Measurements from ENCODE around the gene GLI2.

Gene GLI2

DNA sequence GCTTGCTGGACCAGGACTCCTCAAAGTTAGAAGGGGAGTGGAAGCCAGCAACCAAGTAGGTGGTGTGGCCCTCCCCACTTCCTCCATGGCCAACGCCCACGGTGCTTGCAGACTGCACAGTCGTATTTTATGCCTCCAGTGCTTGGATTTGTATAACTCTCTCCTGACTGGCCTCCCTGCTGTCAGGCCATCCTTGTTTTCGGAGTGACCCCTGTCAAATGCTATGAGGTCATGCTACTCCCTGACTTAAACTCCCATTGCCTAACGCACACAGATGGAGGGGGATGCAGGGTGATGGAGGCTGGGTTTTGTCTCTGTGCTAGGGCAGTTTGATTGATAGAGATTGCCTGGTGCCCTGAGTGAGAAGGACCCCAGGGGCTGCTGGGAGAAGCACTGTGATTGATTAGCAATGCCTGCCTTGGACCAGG, 36.1 kb downstream of the GLI2 start:
- no peak for DNase-seq

DNA sequence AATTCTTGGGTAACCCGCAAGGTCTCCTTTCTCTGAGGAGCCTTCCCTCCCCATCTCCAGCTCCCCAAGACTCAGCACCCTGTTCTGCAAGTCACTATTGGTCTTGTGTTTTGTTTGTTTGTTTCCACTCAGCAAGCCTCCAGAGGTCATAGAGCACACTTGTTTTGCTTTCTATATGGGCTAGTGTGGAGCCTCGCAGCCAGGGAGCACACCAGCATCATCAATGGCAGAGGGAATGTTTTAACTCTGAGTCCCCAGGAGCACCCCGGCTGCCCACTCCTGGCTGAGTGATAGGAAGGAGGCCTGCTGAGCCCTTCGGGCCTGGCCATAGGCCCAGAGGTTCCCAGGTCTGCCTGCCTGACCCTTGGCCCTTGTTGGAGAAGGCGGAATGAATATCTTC, 36.6 kb downstream of the GLI2 start:
- no peak for DNase-seq

DNA sequence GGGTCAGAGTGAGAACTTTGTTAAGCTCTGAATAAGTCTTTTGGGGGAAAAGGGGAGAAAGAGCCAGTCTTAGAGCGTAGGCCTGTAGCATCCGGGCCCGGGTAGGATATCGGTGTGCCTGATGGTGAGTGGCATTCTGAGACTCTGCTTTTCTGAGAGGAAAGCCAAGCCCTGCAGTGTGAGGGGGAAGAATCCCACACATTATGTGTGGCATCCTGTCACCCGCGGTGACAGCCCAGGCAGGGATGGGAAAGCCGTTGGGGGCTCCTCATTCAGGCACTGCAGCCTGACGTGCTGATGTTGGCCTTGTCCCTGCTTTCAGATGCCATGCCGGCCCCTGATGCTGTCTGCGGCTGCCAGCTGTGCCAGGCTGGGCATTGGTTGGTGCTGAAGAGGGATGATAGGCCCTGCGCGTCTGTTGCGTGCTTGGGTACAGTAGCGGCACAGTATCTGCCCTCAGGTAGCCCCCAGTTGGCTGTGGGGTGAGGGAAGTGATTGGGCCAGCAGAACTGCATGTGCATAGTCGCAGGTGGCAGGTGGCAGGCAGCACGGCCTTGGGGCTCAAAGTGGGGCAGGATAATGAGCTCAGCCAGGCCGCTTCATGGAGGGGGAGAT, 37.6 kb downstream of the GLI2 start:
- no peak for DNase-seq

DNA sequence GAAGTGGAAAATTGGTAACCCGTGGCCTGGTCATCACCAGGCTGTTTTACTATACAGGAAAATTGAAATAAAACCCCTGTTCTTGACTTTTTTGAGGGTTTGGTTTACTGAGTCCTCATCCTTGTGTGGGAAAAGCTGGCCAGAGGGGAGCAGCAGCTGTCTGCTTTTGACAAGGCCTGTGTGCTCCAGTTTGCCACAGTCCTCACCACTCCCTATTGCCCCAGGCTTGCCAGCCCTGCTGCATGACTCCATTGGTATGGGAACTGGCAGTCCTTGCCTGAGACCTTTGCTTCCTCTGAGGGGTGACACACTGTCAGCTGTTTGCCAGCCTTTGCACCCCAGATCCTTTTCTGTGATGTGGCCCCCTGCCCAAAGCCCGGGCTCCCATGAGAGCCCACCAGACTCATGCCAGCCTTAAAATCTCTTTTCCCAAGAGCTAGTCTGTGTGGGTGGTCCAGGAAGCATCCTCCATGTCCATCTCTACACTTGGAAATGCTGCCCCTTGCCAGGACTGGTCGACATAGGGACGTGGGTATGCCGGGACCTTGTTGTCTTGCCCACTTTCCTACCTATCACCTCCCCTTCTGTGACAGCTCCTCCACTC, 39.0 kb downstream of the GLI2 start:
- DNase-seq, result no peak

DNA sequence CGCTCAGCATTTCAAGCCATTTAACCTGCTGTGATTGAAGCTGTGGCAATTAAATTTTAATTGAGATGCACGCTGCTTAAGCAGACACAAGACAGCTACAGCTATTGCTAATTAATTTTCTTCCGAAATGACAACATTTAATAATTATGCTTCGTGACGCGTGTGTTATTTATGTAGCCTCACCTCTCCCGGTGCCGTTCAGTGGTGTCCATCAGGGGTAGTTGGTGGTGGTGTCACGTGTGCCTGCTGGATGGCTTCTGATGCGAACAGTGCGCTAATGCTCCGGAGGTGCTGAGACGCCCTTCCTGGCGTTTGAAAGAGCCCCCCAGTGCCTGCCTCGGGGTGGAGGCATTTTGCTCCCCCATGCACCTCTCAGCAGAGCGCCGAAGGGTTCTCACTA, 39.5 kb downstream of the GLI2 start:
- DNase-seq, result no peak

DNA sequence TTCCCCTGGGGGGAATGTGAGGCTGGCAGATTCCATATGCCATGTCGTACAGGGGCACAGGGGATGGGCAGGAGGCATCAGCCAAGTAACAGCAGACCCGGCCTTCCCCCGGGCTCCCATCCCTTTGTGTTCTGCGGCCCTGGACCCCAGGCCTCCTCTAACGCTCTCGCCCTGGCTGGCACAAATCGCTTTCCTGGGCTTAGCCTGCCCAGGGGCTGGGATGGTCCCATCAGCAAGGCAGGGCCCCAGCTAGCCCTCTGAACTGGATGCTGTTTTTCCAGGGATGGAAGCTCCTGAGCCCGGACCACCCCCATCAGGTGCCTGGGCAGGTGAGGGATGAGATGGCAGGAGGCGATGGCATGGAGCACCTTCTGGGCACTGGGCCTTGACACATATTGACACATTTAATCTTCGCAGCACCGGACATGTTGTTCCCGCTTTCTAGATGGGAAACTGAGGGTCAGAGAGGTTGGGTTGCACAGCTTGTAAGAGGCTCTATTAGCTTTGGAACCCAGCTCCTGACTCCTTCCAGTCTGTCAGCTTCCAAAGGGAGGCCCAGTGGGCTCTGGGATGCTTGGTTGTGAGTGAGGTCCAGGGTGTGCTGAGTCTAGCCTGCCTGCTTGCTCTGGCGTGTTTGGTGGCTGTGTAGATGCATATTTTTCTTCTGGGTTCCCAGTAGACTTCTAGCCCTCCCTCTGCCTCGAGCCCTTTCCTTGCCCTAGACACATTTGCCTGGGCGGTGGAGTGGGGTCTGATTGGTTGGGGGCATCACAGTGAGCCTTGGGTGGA, 40.3 kb downstream of the GLI2 start:
- no peak for DNase-seq

DNA sequence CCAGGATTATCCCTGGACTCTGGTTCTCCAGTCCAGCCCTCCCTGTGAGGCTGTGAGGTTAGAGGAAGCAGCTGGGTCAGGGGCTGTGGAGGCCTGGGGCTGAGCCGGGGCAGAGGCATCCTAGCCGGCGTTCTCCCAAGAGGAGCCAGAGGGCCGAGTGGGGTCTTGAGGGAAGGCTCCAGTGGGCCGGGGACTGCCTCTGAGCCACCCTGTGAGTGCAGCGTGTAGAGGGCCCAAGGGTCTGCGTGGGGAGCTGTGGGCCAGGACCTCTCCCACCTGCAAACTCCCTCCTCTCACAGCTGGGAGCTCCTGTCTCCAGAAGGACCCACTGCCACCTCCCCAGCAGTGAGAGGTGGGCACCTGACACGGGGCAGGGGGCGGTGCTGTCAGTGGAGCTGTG, 41.0 kb downstream of the GLI2 start:
- no peak for DNase-seq

DNA sequence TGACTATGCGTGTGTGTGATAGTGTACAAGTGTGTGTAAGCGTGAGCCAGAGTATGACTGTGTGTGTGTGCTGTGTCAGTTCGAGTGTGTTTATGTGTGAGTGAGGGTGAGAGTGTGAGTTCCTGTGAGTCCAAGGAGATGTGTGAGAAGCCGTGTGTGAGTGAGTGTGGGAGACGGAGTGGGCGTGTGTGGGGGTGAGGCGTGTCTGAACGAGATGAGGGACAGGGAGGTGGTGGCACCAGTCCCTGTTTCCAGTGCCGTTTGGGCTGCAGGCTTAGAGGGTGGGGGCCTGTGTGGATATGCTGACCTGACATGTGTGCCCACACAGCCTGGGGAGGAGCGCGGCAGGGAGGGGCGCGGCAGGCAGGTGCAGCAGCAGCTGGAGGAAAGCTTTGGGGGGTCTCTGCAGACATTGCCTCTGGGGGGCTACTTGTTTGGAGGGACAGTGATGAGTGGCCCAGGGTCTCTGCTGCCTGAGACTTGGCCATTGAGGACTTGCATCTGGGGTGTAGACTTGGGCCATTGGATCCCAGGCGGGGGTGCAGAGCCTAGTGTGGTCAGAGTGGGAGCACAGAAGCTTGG, 41.6 kb downstream of the GLI2 start:
- DNase-seq, result no peak

DNA sequence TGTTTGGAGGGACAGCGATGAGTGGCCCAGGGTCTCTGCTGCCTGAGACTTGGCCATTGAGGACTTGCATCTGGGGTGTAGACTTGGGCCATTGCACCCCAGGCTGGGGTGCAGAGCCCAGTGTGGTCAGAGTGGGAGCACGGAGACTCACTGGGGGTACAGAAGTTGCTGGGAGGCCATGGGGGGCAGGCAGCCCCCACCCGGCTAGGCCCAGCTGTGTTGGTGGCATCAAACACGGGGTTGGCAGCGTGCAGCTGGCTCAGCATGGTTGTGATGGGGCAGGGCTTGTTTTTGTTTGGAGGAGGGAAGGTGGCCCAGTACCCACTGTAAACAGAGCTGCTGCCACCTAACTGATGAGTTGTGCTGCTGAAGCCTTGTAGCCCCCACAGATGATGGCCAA, 42.1 kb downstream of the GLI2 start:
- no peak for DNase-seq

DNA sequence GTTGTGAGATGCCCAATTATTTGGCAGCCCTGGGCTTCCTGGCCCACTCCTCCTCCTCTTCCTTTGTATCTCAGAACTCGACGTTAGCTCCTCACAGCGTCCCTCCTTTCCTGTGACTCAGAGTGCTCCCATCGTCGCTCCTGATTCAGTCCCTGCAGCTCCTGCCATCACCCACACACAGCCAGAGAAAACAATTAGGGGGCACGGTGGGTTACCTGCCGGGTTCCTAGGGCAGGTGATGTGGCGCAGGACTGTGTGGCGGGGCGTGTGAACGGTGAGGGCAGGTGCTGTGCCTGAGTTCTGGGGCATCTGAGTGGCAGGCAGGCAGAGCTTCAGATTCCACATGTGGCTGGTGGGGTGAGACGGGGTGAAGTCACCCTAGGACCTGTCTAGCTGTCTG, 42.6 kb downstream of the GLI2 start:
- DNase-seq, result no peak

DNA sequence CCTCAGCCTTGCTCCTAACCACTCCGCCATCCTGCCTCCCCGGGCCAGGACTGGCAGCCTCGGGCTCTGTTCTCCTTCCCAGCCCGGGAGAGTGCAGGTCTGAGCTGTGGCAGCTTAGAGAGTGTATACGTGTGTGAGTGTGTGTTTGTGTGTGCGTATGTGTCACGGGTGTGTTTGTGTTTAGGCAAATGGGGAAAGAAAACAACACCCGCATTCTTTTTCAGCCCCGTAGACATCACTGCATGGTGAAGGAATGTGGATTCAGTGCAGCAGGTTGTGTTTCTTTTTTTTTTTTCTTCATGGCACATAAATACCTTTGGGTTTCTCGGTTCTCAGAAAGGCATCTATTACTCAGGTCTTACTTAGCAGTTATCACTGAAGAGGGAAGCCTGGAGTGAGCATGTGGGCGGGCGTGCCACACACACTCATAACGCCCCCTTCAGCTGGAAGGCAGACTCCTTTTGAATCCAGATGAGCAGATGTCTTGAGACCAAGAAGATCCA, 44.2 kb downstream of the GLI2 start:
- no peak for DNase-seq

DNA sequence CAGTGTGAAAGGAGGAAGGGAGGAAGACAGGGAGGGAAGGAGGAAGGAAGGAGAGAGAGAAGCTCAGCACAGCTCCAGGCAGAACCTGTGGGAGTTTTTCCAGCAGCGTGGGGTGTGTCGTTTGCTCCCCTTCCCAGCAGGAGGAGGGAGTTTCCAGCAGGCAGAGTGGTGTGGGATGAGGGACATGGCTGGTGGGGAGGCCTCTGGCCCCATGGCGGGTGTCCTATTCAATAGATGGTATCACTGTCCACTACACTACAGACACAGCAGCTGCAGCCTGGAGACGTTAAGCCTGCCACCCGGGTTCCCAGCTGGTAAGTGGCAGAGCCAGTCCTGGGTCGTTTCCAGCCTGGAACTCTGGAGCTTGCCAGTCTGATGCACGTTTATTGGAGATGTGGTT, 44.7 kb downstream of the GLI2 start:
- no peak for DNase-seq

DNA sequence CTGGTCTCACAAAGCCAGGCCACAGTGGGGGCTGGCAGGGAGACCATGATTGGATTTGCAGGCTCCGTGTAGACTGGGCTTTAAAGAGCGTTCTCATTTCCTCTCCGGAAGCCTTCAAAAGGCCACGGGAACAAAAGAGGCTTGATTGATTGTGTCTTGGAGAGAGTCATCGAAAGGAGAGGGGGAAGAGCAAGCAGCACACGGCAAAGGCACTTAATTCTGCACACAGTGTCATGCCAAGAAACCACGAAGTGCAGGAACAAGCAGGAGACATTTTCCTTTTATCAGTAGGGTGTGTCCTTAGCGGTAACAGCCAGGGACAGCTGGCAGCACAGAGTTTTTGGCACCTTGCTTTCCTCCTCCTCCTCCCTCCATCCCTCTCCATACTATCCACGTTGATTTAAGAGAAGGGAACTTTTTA, 47.7 kb downstream of the GLI2 start:
- DNase-seq, result no peak

DNA sequence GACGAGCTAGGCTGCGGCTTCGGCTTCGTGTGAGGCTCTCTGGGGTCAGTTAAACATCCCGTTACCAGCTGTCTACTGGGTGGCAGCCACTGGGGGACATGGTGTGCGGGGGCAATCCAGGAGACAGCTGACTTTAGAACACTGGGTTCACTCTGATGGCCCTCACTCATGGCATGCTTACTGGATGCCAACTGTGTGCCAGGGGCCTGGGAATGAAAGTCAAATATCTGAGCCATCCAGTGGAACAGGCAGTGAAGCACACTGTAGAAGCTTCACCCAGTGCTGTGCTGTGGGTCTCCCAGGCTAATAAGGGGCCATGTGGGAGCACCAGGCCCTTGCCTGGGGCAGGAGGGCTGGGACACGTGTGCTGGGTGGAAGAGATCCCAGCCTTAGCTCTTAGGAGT, 48.3 kb downstream of the GLI2 start:
- DNase-seq, result no peak

Measured in stimulated activated naive CD4-positive, alpha-beta T cell (primary cell).